ENCODE measurements around the gene PRDM16. TPM values are rescaled to one million over a fixed set of nuclear protein-coding genes. Genes with fewer than 3 reads are reported as not detected.

Gene PRDM16
- total RNA-seq, 1 experiment from 2014 or later, result 6.1 TPM

DNA sequence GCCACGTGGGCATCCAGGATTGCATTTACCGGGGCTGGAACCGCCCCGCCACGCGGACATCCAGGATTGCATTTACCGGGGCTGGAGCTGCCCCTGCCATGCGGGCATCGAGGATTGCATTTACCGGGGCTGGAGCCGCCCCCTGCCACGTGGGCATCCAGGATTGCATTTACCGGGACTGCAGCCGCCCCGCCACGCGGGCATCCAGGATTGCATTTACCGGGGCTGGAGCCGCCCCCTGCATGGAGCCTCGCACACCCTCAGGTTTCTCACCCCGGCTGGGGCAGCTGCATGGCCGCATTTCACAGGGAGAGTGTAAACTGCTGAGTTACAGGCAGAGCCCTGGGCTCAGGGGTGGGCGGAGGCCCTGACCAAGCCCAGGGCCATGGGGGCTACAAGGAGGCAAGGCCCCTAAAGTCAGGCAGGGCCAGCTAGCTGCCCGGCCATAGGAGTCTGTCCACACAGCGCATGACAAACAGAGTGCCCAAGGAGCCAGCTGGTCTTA lies 218.7 kb downstream of the PRDM16 start:
- H3K36me3 ChIP-seq (ENCODE audit: control insufficient read depth in 1 of 2, insufficient read depth in 2 of 2, low read length in 2 of 2), result no peaks in the 10 kb centered on the region
- H3K9ac ChIP-seq (ENCODE audit: low read length), result no peak overlapping the region
- ChIA-PET CTCF (no interaction called here), POLR2A (no interaction called here), RAD21 (ENCODE audit: low non-redundant PET in 1 of 2, low total read pairs in 2 of 2, uncharacterized antibody in 2 of 2, unreplicated experiment in 2 of 2) (no interaction called here)
- H2AFZ ChIP-seq (ENCODE audit: low read depth, low read length, poor library complexity, severe bottlenecking), result no peak overlapping the region
- BruUV-seq (replicated peaks), result no TSS peak
- no peaks in the 10 kb centered on the region for H3K79me2 ChIP-seq (ENCODE audit: insufficient read depth, low read length)
- H3K4me2 ChIP-seq (ENCODE audit: low read length), result no peak overlapping the region
- H3K4me3 ChIP-seq (replicated peaks in 1 of 2; ENCODE audit: low read depth in 1 of 2, low read length in 2 of 2), result no peak overlapping the region
- TF ChIP-seq CEBPB (IDR thresholded peaks at IDR 0.05; ENCODE audit: low read depth) (no peak), EZH2 (IDR thresholded peaks at IDR 0.05) (no peak), ATF3 (IDR thresholded peaks at IDR 0.05) (no peak), YY1 (IDR thresholded peaks at IDR 0.05; ENCODE audit: extremely low read depth, insufficient replicate concordance, low read depth, low read length) (no peak)
- TF ChIP-seq, protein P1, sequence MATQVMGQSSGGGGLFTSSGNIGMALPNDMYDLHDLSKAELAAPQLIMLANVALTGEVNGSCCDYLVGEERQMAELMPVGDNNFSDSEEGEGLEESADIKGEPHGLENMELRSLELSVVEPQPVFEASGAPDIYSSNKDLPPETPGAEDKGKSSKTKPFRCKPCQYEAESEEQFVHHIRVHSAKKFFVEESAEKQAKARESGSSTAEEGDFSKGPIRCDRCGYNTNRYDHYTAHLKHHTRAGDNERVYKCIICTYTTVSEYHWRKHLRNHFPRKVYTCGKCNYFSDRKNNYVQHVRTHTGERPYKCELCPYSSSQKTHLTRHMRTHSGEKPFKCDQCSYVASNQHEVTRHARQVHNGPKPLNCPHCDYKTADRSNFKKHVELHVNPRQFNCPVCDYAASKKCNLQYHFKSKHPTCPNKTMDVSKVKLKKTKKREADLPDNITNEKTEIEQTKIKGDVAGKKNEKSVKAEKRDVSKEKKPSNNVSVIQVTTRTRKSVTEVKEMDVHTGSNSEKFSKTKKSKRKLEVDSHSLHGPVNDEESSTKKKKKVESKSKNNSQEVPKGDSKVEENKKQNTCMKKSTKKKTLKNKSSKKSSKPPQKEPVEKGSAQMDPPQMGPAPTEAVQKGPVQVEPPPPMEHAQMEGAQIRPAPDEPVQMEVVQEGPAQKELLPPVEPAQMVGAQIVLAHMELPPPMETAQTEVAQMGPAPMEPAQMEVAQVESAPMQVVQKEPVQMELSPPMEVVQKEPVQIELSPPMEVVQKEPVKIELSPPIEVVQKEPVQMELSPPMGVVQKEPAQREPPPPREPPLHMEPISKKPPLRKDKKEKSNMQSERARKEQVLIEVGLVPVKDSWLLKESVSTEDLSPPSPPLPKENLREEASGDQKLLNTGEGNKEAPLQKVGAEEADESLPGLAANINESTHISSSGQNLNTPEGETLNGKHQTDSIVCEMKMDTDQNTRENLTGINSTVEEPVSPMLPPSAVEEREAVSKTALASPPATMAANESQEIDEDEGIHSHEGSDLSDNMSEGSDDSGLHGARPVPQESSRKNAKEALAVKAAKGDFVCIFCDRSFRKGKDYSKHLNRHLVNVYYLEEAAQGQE (IDR thresholded peaks at IDR 0.05; ENCODE audit: low read depth), result no peak
- no peaks in the 10 kb centered on the region for H3K9me3 ChIP-seq (ENCODE audit: control insufficient read depth in 1 of 2, insufficient read depth in 1 of 2, low read depth in 1 of 2, low read length in 2 of 2)
- H4K20me1 ChIP-seq (ENCODE audit: insufficient read depth), result no peaks in the 10 kb centered on the region
- peaks cover under 1 to 8% of the 10 kb centered on the region in 2 experiments; a peak in 3 of 4 replicates for H3K4me1 ChIP-seq (ENCODE audit: control insufficient read depth in 1 of 2, insufficient read depth in 2 of 2, low read length in 2 of 2)
- DNase-seq (ENCODE audit: low read depth, low spot score) (no peak), ATAC-seq (no peak)
- intact Hi-C loops (cut with micrococcal nuclease), result no loop called here
- H3K9me2 ChIP-seq (ENCODE audit: insufficient read depth), result no peaks in the 10 kb centered on the region
- H3K27ac ChIP-seq (ENCODE audit: low read depth, low read length), result no peak overlapping the region
- H3K27me3 ChIP-seq (ENCODE audit: insufficient read depth, low read length), result no peaks in the 10 kb centered on the region

- Histone ChIP-seq H2AFZ (ENCODE audit: low read depth, low read length, poor library complexity, severe bottlenecking) (no peak overlapping the region), H3K27me3 (ENCODE audit: insufficient read depth, low read length) (no peaks in the 10 kb centered on the region), H3K4me3 (replicated peaks in 1 of 2; ENCODE audit: low read depth in 1 of 2, low read length in 2 of 2) (no peak overlapping the region), H3K27ac (ENCODE audit: low read depth, low read length) (no peak overlapping the region), H3K4me1 (ENCODE audit: control insufficient read depth in 1 of 2, insufficient read depth in 2 of 2, low read length in 2 of 2) (peaks cover 12 to 23% of the 10 kb centered on the region in 2 experiments), H4K20me1 (ENCODE audit: insufficient read depth) (no peaks in the 10 kb centered on the region), H3K79me2 (ENCODE audit: insufficient read depth, low read length) (no peaks in the 10 kb centered on the region), H3K36me3 (ENCODE audit: control insufficient read depth in 1 of 2, insufficient read depth in 2 of 2, low read length in 2 of 2) (no peaks in the 10 kb centered on the region), H3K9me2 (ENCODE audit: insufficient read depth) (no peaks in the 10 kb centered on the region), H3K9me3 (ENCODE audit: control insufficient read depth in 1 of 2, insufficient read depth in 1 of 2, low read depth in 1 of 2, low read length in 2 of 2) (no peaks in the 10 kb centered on the region), H3K9ac (ENCODE audit: low read length) (no peak overlapping the region), H3K4me2 (ENCODE audit: low read length) (no peak overlapping the region)
- BruUV-seq (replicated peaks), result no TSS peak
- no peak for ATAC-seq
- RAD21 ChIA-PET (ENCODE audit: low non-redundant PET in 1 of 2, low total read pairs in 2 of 2, uncharacterized antibody in 2 of 2, unreplicated experiment in 2 of 2), result no interaction called here
- CTCF ChIA-PET, result interaction anchor here (1.1 kb wide), 1 partner anchor 9 kb away, joined by 3 read pairs; no protein-coding TSS in a partner anchor
- POLR2A ChIA-PET, result no interaction called here
- no peak for DNase-seq (ENCODE audit: low read depth, low spot score)
- intact Hi-C loops (cut with micrococcal nuclease), result no loop called here
- TF ChIP-seq ZNF274 (IDR thresholded peaks at IDR 0.05; ENCODE audit: low read depth, low read length) (no peak), SRF (IDR thresholded peaks at IDR 0.05; ENCODE audit: low read depth) (no peak), EGR1 (IDR thresholded peaks at IDR 0.05; ENCODE audit: low read depth) (no peak), EZH2phosphoT487 (IDR thresholded peaks at IDR 0.05; ENCODE audit: borderline replicate concordance) (no peak)
- TF ChIP-seq, protein P2, sequence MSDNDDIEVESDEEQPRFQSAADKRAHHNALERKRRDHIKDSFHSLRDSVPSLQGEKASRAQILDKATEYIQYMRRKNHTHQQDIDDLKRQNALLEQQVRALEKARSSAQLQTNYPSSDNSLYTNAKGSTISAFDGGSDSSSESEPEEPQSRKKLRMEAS (IDR thresholded peaks at IDR 0.05), result no peak
- TF ChIP-seq, protein P3, sequence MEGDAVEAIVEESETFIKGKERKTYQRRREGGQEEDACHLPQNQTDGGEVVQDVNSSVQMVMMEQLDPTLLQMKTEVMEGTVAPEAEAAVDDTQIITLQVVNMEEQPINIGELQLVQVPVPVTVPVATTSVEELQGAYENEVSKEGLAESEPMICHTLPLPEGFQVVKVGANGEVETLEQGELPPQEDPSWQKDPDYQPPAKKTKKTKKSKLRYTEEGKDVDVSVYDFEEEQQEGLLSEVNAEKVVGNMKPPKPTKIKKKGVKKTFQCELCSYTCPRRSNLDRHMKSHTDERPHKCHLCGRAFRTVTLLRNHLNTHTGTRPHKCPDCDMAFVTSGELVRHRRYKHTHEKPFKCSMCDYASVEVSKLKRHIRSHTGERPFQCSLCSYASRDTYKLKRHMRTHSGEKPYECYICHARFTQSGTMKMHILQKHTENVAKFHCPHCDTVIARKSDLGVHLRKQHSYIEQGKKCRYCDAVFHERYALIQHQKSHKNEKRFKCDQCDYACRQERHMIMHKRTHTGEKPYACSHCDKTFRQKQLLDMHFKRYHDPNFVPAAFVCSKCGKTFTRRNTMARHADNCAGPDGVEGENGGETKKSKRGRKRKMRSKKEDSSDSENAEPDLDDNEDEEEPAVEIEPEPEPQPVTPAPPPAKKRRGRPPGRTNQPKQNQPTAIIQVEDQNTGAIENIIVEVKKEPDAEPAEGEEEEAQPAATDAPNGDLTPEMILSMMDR (IDR thresholded peaks at IDR 0.05 in 2 of 3, conservative IDR thresholded peaks at IDR 0.05 in 1 of 3; ENCODE audit: borderline replicate concordance in 1 of 3, insufficient read depth in 1 of 3, low read depth in 2 of 3, low read length in 2 of 3), result no peak
Measured at GRCh38 chr1:3289502-3289901, 220.5 kb downstream of the PRDM16 start.
